ENCODE results near the gene SLC1A4.

DNA sequence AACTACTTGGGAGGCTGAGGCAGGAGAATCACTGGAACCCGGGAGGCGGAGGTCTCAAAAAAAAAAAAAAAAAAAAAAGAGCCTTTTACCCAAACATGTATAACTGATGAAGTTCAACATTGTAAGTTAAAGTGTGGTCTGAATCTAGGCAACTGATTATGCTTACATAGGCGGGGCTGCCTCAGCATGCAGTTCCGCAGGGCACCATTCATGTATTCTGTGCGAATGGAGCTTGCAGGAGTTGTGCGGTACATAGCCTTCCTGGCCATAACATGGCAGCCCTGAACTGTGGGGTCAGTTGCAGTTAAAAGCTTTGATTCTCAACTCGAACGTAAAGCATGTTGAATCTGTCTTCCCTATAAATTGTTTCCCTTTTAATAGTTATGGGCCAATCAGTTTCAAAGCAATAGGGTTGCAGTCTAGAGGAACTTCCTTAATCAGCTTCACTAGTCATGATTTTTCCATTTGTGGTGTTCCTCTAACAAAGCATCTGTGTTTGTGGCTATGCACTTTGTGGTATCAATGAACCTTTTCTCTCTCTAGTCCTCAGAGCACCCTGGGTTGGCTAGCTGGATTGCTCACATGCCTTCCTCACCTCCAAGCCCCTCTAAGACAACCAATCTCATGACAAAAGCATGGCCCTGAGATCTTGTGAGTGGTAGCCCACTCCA is 36.4 kb downstream of the SLC1A4 start:
- TF ChIP-seq, protein P1, sequence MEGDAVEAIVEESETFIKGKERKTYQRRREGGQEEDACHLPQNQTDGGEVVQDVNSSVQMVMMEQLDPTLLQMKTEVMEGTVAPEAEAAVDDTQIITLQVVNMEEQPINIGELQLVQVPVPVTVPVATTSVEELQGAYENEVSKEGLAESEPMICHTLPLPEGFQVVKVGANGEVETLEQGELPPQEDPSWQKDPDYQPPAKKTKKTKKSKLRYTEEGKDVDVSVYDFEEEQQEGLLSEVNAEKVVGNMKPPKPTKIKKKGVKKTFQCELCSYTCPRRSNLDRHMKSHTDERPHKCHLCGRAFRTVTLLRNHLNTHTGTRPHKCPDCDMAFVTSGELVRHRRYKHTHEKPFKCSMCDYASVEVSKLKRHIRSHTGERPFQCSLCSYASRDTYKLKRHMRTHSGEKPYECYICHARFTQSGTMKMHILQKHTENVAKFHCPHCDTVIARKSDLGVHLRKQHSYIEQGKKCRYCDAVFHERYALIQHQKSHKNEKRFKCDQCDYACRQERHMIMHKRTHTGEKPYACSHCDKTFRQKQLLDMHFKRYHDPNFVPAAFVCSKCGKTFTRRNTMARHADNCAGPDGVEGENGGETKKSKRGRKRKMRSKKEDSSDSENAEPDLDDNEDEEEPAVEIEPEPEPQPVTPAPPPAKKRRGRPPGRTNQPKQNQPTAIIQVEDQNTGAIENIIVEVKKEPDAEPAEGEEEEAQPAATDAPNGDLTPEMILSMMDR (IDR thresholded peaks at IDR 0.05), result no peak
- no peak for TF ChIP-seq POLR2A (IDR thresholded peaks at IDR 0.05)

Measured in thyroid gland (tissue), 4 donors.